Measurements from ENCODE around the gene BCL2L11.
"Not testable (repeated sequence)": the region's sequence is repeated elsewhere in the genome, so short reads cannot be mapped to it uniquely, and the experiment has no call there.

Gene BCL2L11

GRCh38 chr2:111120253-111121027, at the start of gene BCL2L11:
TSS of gene BCL2L11 (plus strand) at chr2:111120914. CDS start at chr2:111123746, 2,832 bp downstream.
- peak; percentile 52 to 90 for DNase-seq

- DNase-seq, result peak in 1 of 2 experiments; percentile 1
These were observed 49.0 kb upstream of the BCL2L11 start for GRCh38 chr2:111071600-111072171.

GRCh38 chr2:111072220-111072871, 48.4 kb upstream of the BCL2L11 start:
- peak; percentile 61 to 67 for DNase-seq

- not testable (repeated sequence) for DNase-seq
These were observed 38.1 kb upstream of the BCL2L11 start for GRCh38 chr2:111082659-111083058.

- DNase-seq, result no peak
These were observed 28.9 kb upstream of the BCL2L11 start for GRCh38 chr2:111091811-111092211.

GRCh38 chr2:111094691-111095090, 26.0 kb upstream of the BCL2L11 start:
- no peak for DNase-seq

- DNase-seq, result no peak
These were observed 25.3 kb upstream of the BCL2L11 start for GRCh38 chr2:111095434-111095833.

GRCh38 chr2:111099402-111099801, 21.3 kb upstream of the BCL2L11 start:
- DNase-seq, result no peak

- DNase-seq, result no peak
These were observed 20.5 kb upstream of the BCL2L11 start for GRCh38 chr2:111100087-111100764.

- DNase-seq, result no peak
These were observed 19.9 kb upstream of the BCL2L11 start for GRCh38 chr2:111100765-111101162.

- DNase-seq, result no peak
These were observed 19.1 kb upstream of the BCL2L11 start for GRCh38 chr2:111101592-111101991.

GRCh38 chr2:111102216-111102615, 18.5 kb upstream of the BCL2L11 start:
- no peak for DNase-seq

- DNase-seq, result no peak
These were observed 14.8 kb upstream of the BCL2L11 start for GRCh38 chr2:111105926-111106325.

GRCh38 chr2:111106706-111107105, 14.0 kb upstream of the BCL2L11 start:
- no peak for DNase-seq

- no peak for DNase-seq
These were observed 11.9 kb upstream of the BCL2L11 start for GRCh38 chr2:111108745-111109271.

GRCh38 chr2:111111101-111111755, 9.5 kb upstream of the BCL2L11 start:
- DNase-seq, result no peak

- DNase-seq, result no peak
These were observed 6.9 kb upstream of the BCL2L11 start for GRCh38 chr2:111113838-111114237.

GRCh38 chr2:111116011-111116746, 4.5 kb upstream of the BCL2L11 start:
- DNase-seq, result no peak

- DNase-seq, result peak; percentile 52 to 71
These were observed 3.7 kb upstream of the BCL2L11 start for GRCh38 chr2:111116843-111117597.

GRCh38 chr2:111117598-111118480, 2.9 kb upstream of the BCL2L11 start:
- no peak for DNase-seq
